GM12878 (cell line): Measurements from ENCODE around the gene C1QL1. TPM values are rescaled to one million over a fixed set of nuclear protein-coding genes. Genes with fewer than 3 reads are reported as not detected.

Experiments
- ATAC-seq: fragments of 200-7000 bp; cut with Tn5 transposase; 3 replicates; pipeline ENCODE4 v1.9.1; 2020; ENCODE audit warnings: mild to moderate bottlenecking, moderate library complexity
- BruUV-seq: library from RNA; stranded (reverse); fragments of 400-500 nt; replicated peaks from 2 replicates; lab custom pipeline; 2021; lab: Mats Ljungman, UMichigan
- CTCF ChIA-PET: fragments of 300-600 bp; sonication (Branson Sonifier 250); formaldehyde crosslinking; extraction: SDS; loops from one replicate; lab custom pipeline; 2021; ENCODE audit warnings: inconsistent platforms; lab: Yijun Ruan, JAX
- POLR2A ChIA-PET: fragments of 350-600 bp; formaldehyde crosslinking; extraction: SDS; loops from one replicate; lab custom pipeline; 2021; ENCODE audit warnings: inconsistent platforms; lab: Charles Lee
- RAD21 ChIA-PET: fragments of 300-600 bp; sonication (Branson Sonifier 250); formaldehyde crosslinking; loops from one replicate; lab custom pipeline; 2023; ENCODE audit warnings: antibody characterized with exemption; ENCODE audit not compliant: unreplicated experiment; lab: Charles Lee
- SMC1A ChIA-PET: fragments of 300-600 bp; sonication (Branson Sonifier 250); formaldehyde crosslinking; loops from one replicate; lab custom pipeline; 2023; ENCODE audit not compliant: unreplicated experiment, uncharacterized antibody; lab: Charles Lee
- DNase-seq: peaks from one replicate; pipeline ENCODE4 v3.0.0-alpha.2; 2011; ENCODE audit warnings: low read depth, low spot score
- FAIRE-seq: peaks from 3 replicates; lab custom pipeline; 2011; peaks lifted over from hg19 to GRCh38; lab: Jason Lieb, UNC
- H2AFZ ChIP-seq: 2 replicates; pipeline ENCODE4 v1.6.0; 2011; ENCODE audit warnings: low read depth, low read length, control low read depth; ENCODE audit not compliant: control insufficient read depth
- H3K27ac ChIP-seq: 2 replicates; pipeline ENCODE4 v1.5.1; 2011; ENCODE audit warnings: control low read depth; ENCODE audit not compliant: control insufficient read depth, insufficient read depth
- H3K27me3 ChIP-seq, 2 experiments: replicated peaks in 1 of 2; 2 replicates each; pipeline versions ENCODE4 v1.6.0 to v1.6.1; 2011; ENCODE audit warnings: low read length in 1 of 2; ENCODE audit not compliant: control insufficient read depth in 2 of 2, insufficient read depth in 2 of 2
- H3K36me3 ChIP-seq, 2 experiments: 2 replicates each; pipeline ENCODE4 v1.5.1; 2011; ENCODE audit warnings: low read length in 1 of 2; ENCODE audit not compliant: control insufficient read depth in 2 of 2, insufficient read depth in 2 of 2
- H3K4me1 ChIP-seq: 2 replicates; pipeline ENCODE4 v1.6.1; 2011; ENCODE audit warnings: mild to moderate bottlenecking, low read length, moderate library complexity, mixed read lengths; ENCODE audit not compliant: control insufficient read depth, insufficient read depth
- H3K4me2 ChIP-seq: 2 replicates; pipeline ENCODE4 v1.6.0; 2011; ENCODE audit warnings: control low read depth; ENCODE audit not compliant: control insufficient read depth, insufficient read depth
- H3K4me3 ChIP-seq: fragments of 200-600 bp; sonication (generic); 2 replicates; pipeline ENCODE4 v1.5.1; 2016
- H3K79me2 ChIP-seq: 2 replicates; pipeline ENCODE4 v1.6.0; 2011; ENCODE audit warnings: low read length; ENCODE audit not compliant: control insufficient read depth, insufficient read depth
- H3K9ac ChIP-seq: 2 replicates; pipeline ENCODE4 v1.8.0; 2011; ENCODE audit warnings: low read length, control low read depth, mixed read lengths; ENCODE audit not compliant: control insufficient read depth, insufficient read depth
- H3K9me3 ChIP-seq: replicated peaks from 3 replicates; pipeline ENCODE4 v1.5.1; 2011; ENCODE audit warnings: mild to moderate bottlenecking, low read length; ENCODE audit not compliant: control insufficient read depth, insufficient read depth
- H4K20me1 ChIP-seq: 2 replicates; pipeline ENCODE4 v1.6.0; 2011; ENCODE audit not compliant: control insufficient read depth, insufficient read depth
- ATF7 ChIP-seq: fragments of 450-650 bp; IDR thresholded peaks from 2 replicates; pipeline ENCODE4 v1.6.1; 2016; ENCODE audit warnings: low read depth, mild to moderate bottlenecking
- BHLHE40 ChIP-seq, 2 experiments: fragments of 450-650 bp in 1 of 2; IDR thresholded peaks; 2 replicates each; pipeline ENCODE4 v1.6.1; 2011 to 2017; ENCODE audit warnings: low read depth in 2 of 2, borderline replicate concordance in 1 of 2, improper control_type of control experiment in 1 of 2, low read length in 1 of 2, mild to moderate bottlenecking in 1 of 2
- BMI1 ChIP-seq: fragments of 450-650 bp; IDR thresholded peaks from 2 replicates; pipeline ENCODE4 v1.6.1; 2016; ENCODE audit warnings: mild to moderate bottlenecking, moderate library complexity, borderline replicate concordance
- CEBPB ChIP-seq, 2 experiments: fragments of 150-350 bp in 1 of 2; IDR thresholded peaks; 2 replicates each; pipeline ENCODE4 v1.6.1; 2012 to 2014; ENCODE audit warnings: low read depth in 2 of 2, low read length in 2 of 2, borderline replicate concordance in 1 of 2, inconsistent platforms in 1 of 2
- CTCF ChIP-seq, 3 experiments: IDR thresholded peaks in 2 of 3; conservative IDR thresholded peaks in 1 of 3; 2 replicates each; pipeline ENCODE4 v1.5.1; 2011; ENCODE audit warnings: low read depth in 3 of 3, low read length in 3 of 3, mild to moderate bottlenecking in 3 of 3, control low read depth in 2 of 3, moderate library complexity in 2 of 3, inconsistent platforms in 1 of 3, mixed read lengths in 1 of 3; ENCODE audit not compliant: control insufficient read depth in 2 of 3, insufficient read depth in 1 of 3; ENCODE audit errors: extremely low read depth in 1 of 3
- ELK1 ChIP-seq: IDR thresholded peaks from 2 replicates; pipeline ENCODE4 v1.6.1; 2012; ENCODE audit warnings: low read depth, low read length, improper control_type of control experiment
- ETV6 ChIP-seq, 2 experiments: fragments of 450-650 bp in 1 of 2; IDR thresholded peaks in 1 of 2; conservative IDR thresholded peaks in 1 of 2; 2 replicates each; pipeline ENCODE4 v1.6.1; 2014; ENCODE audit warnings: antibody characterized with exemption in 1 of 2, borderline replicate concordance in 1 of 2, low read depth in 1 of 2, mild to moderate bottlenecking in 1 of 2, moderate library complexity in 1 of 2
- EZH2 ChIP-seq: IDR thresholded peaks from 2 replicates; pipeline ENCODE4 v1.6.1; 2012; ENCODE audit warnings: low read depth, mild to moderate bottlenecking, control low read depth, inconsistent platforms, low read length, borderline replicate concordance; ENCODE audit not compliant: control insufficient read depth
- MEF2A ChIP-seq: IDR thresholded peaks from 2 replicates; pipeline ENCODE4 v1.6.1; 2011; ENCODE audit warnings: low read depth, mild to moderate bottlenecking, low read length, moderate library complexity; ENCODE audit not compliant: insufficient read depth
- POLR2A ChIP-seq: IDR thresholded peaks from 2 replicates; pipeline ENCODE4 v1.6.1; 2011; ENCODE audit warnings: low read depth, mild to moderate bottlenecking, low read length
- RAD21 ChIP-seq: IDR thresholded peaks from 2 replicates; pipeline ENCODE4 v1.6.1; 2011; ENCODE audit warnings: mild to moderate bottlenecking, low read depth, low read length, moderate library complexity; ENCODE audit not compliant: insufficient read depth
- RFX5 ChIP-seq: IDR thresholded peaks from 2 replicates; pipeline ENCODE4 v1.6.1; 2011; ENCODE audit warnings: low read depth, low read length, improper control_type of control experiment
- SMC3 ChIP-seq: IDR thresholded peaks from 2 replicates; pipeline ENCODE4 v1.6.1; 2011; ENCODE audit warnings: low read length, improper control_type of control experiment, borderline replicate concordance
- SUPT20H ChIP-seq: IDR thresholded peaks from 2 replicates; pipeline ENCODE4 v1.6.1; 2011; ENCODE audit warnings: low read depth, mild to moderate bottlenecking, low read length, moderate library complexity, borderline replicate concordance; ENCODE audit not compliant: control insufficient read depth
- TBL1XR1 ChIP-seq: IDR thresholded peaks from 2 replicates; pipeline ENCODE4 v1.6.1; 2012; ENCODE audit warnings: low read depth, low read length, improper control_type of control experiment
- ZBED1 ChIP-seq: IDR thresholded peaks from 2 replicates; pipeline ENCODE4 v1.6.1; 2016; ENCODE audit warnings: borderline replicate concordance
- ZNF622 ChIP-seq: fragments of 450-650 bp; IDR thresholded peaks from 2 replicates; pipeline ENCODE4 v1.6.1; 2017; ENCODE audit warnings: mild to moderate bottlenecking, inconsistent platforms
- ZSCAN29 ChIP-seq: fragments of 450-650 bp; IDR thresholded peaks from 2 replicates; pipeline ENCODE4 v1.6.1; 2017; ENCODE audit warnings: mild to moderate bottlenecking, moderate library complexity
- WGBS: methylation state at CpG from one replicate; pipeline ENCODE4 v1.1.6; 2016; ENCODE audit warnings: low lambda C conversion rate; ENCODE audit not compliant: insufficient replicate concordance, insufficient coverage; ENCODE audit errors: missing lambda C conversion rate; 5-methylcytosine and 5-hydroxymethylcytosine counted together
- in situ Hi-C: fragments of 300-500 bp; cut with MboI; formaldehyde crosslinking; loops from 9 replicates; pipeline ENCODE4 v1.14.3; 2018; ENCODE audit warnings: mixed read lengths
- intact Hi-C: fragments of 100-400 bp; cut with micrococcal nuclease; formaldehyde crosslinking; loops from one replicate; pipeline ENCODE4 v1.14.2; 2022; ENCODE audit not compliant: unreplicated experiment
- polyA plus RNA-seq, 11 experiments: library from polyadenylated mRNA; depleted of rRNA in 4 of 11; unstranded in 6 of 11; stranded (reverse) in 5 of 11; fragments of >200 nt; fragmentation: Nextera tagmentation in 4 of 11; fragmentation: Illumina TruSeq in 1 of 11; extraction: Ambion mirVana in 4 of 11; extraction: Trizol in 1 of 11; gene quantifications; 1 replicate in 1 of 11; 2 replicates in 10 of 11; pipeline versions ENCODE4 v1.2.1 to v1.2.3, GENCODE V29; 2011 to 2016; ENCODE audit warnings: inconsistent platforms in 2 of 11, missing spikeins in 2 of 11, low read depth in 1 of 11
- total RNA-seq, 4 experiments: library from RNA; depleted of rRNA in 3 of 4; stranded (reverse); fragments of >200 nt in 3 of 4; fragmentation: Illumina TruSeq in 1 of 4; extraction: Trizol in 1 of 4; gene quantifications; 2 replicates each; pipeline versions ENCODE4 v1.2.1 to v1.2.3, GENCODE V29; 2013 to 2021

C1QL1 gene
- total and polyA plus RNA-seq, 10 of the 15 experiments (the other 5 are each of a cell fraction or from before 2014, with no cell fraction given), result not detected

- WGBS, result 0% methylated on average over 9 of the region's 9 CpGs
- RAD21 ChIA-PET, result interaction anchor here (0.7 to 4.6 kb wide), 28 partner anchors 10 to 278 kb away, joined by 3 to 82 read pairs (median 4); partner anchors contain the start of genes ACBD4, C1QL1, EFTUD2 and KIF18B
- SMC1A ChIA-PET, result interaction anchor here (0.7 to 6.5 kb wide), 33 partner anchors 10 to 278 kb away, joined by 3 to 90 read pairs (median 4); partner anchors contain the start of genes ACBD4, EFTUD2, HEXIM2 and NMT1
- H3K27ac ChIP-seq, result no peak overlapping the region
- no peak overlapping the region for H3K4me3 ChIP-seq
- peaks cover 12% of the 10 kb centered on the region for H3K4me1 ChIP-seq
- no peak overlapping the region; the same call in 1 of the 2 replicates for H2AFZ ChIP-seq
- no peaks in the 10 kb centered on the region; a peak in 1 of 4 replicates for H3K36me3 ChIP-seq
- intact Hi-C loops, result loop anchor here (1.0 to 5.0 kb wide), 4 partner anchors 102 to 215 kb away; partner anchors contain the start of gene ACBD4
- H3K9me3 ChIP-seq, result no peaks in the 10 kb centered on the region
- DNase-seq (peak; percentile 54), FAIRE-seq (peak; percentile 97), ATAC-seq (peak; percentile 97)
- H3K9ac ChIP-seq, result no peak overlapping the region
- peaks cover 0 to 3% of the 10 kb centered on the region in 2 experiments; a peak in 1 of 4 replicates for H3K27me3 ChIP-seq
- in situ Hi-C loops, result loop anchor here (10.0 kb wide), 2 partner anchors 105 to 185 kb away; no protein-coding TSS in a partner anchor
- no peaks in the 10 kb centered on the region for H3K79me2 ChIP-seq
- no TSS peak for BruUV-seq
- H3K4me2 ChIP-seq, result peak overlapping the region; percentile 39
- POLR2A ChIA-PET, result interaction anchor here (0.7 to 2.5 kb wide), 7 partner anchors 26 to 203 kb away, joined by 3 to 13 read pairs (median 8); partner anchors contain the start of gene KIF18B
- CTCF ChIA-PET, result interaction anchor here (0.6 to 6.9 kb wide), 61 partner anchors 10 to 278 kb away, joined by 3 to 156 read pairs (median 4); partner anchors contain the start of genes ACBD4, C1QL1, EFTUD2 and PLCD3
- H4K20me1 ChIP-seq, result no peaks in the 10 kb centered on the region
- TF ChIP-seq RAD21 (peak; percentile 86), CTCF (IDR thresholded peaks at IDR 0.05 in 2 of 3, conservative IDR thresholded peaks at IDR 0.05 in 1 of 3; ENCODE audit: control insufficient read depth in 2 of 3, extremely low read depth in 1 of 3, insufficient read depth in 1 of 3, low read depth in 3 of 3, low read length in 3 of 3) (peak; percentile 83 to 98 (median 88); a peak in 5 of 6 replicates), ZNF622 (no peak), SMC3 (peak; percentile 95), SUPT20H (no peak), CEBPB (IDR thresholded peaks at IDR 0.05; ENCODE audit: borderline replicate concordance in 1 of 2, low read depth in 2 of 2, low read length in 2 of 2) (no peak), ETV6 (conservative IDR thresholded peaks at IDR 0.05 in 1 of 2, IDR thresholded peaks at IDR 0.05 in 1 of 2; ENCODE audit: borderline replicate concordance in 1 of 2, low read depth in 1 of 2) (no peak), MEF2A (no peak), ELK1 (no peak), ZSCAN29 (no peak; the same call in 1 of the 2 replicates), ATF7 (no peak), EZH2 (no peak), TBL1XR1 (no peak), POLR2A (no peak), BHLHE40 (IDR thresholded peaks at IDR 0.05; ENCODE audit: borderline replicate concordance in 1 of 2, low read depth in 2 of 2, low read length in 1 of 2) (peak; percentile 23 to 53; a peak in 1 of 4 replicates), ZBED1 (no peak), BMI1 (no peak), RFX5 (no peak)
These were observed 48.1 kb downstream of the C1QL1 start for GRCh38 chr17:44919885-44920564.
